PC-3 (cell line): Measurements from ENCODE around the gene SLC22A17. TPM values are rescaled to one million over a fixed set of nuclear protein-coding genes. Genes with fewer than 3 reads are reported as not detected.

Experiments
- microRNA-seq: library from miRNA; unstranded; fragments of <30 nt; microRNA quantifications from one replicate; pipeline ENCODE4 v1.1.0, GENCODE V29; 2020; ENCODE audit not compliant: unreplicated experiment
- total RNA-seq: library from RNA; depleted of rRNA; stranded (reverse); fragments of >200 nt; gene quantifications from 2 replicates; pipeline ENCODE4 v1.2.3, GENCODE V29; 2014; rRNA removed

SLC22A17 gene
- total RNA-seq, 1 experiment from 2014 or later = 12.0 TPM

Small RNA genes lying within 50 kb of the gene (microRNA-seq; reads per million reads assigned to microRNA genes)
- gene MIR208A = not detected

Other genes with a start within 250 kb of the SLC22A17 start
- not detected in 2 replicates for gene CIROP, start 247.9 kb downstream of the SLC22A17 start, total RNA-seq
- gene CEBPE, start 233.6 kb downstream of the SLC22A17 start, total RNA-seq = not detected in 2 replicates
- gene SLC7A8, start 169.2 kb downstream of the SLC22A17 start, total RNA-seq = 0.63 and 3.8 TPM in 2 replicates
- gene RNF212B, start 115.0 kb downstream of the SLC22A17 start, total RNA-seq = not detected in 2 replicates
- 4.1 and 7.7 TPM in 2 replicates for gene HOMEZ, start 66.8 kb downstream of the SLC22A17 start, total RNA-seq
- 3.2 and 5.0 TPM in 2 replicates for gene PPP1R3E, start 50.0 kb downstream of the SLC22A17 start, total RNA-seq
- gene BCL2L2, start 46.1 kb downstream of the SLC22A17 start, total RNA-seq = 32.4 and 33.5 TPM in 2 replicates
- 89.1 and 116 TPM in 2 replicates for gene PABPN1, start 31.4 kb downstream of the SLC22A17 start, total RNA-seq
- 0.23 and 0.36 TPM in 2 replicates for gene EFS, start 12.3 kb upstream of the SLC22A17 start, total RNA-seq
- not detected in 2 replicates for gene IL25, start 19.9 kb upstream of the SLC22A17 start, total RNA-seq
- gene CMTM5, start 24.2 kb upstream of the SLC22A17 start, total RNA-seq = not detected in 2 replicates
- not detected in 2 replicates for gene MYH6, start 55.4 kb upstream of the SLC22A17 start, total RNA-seq
- not detected in 2 replicates for gene MYH7, start 82.8 kb upstream of the SLC22A17 start, total RNA-seq
- gene NGDN, start 116.8 kb upstream of the SLC22A17 start, total RNA-seq = 57.6 and 77.3 TPM in 2 replicates
- 0.55 and 1.4 TPM in 2 replicates for gene ZFHX2, start 198.9 kb upstream of the SLC22A17 start, total RNA-seq
- gene THTPA, start 203.4 kb upstream of the SLC22A17 start, total RNA-seq = 13.0 and 27.2 TPM in 2 replicates
- gene AP1G2, start 214.9 kb upstream of the SLC22A17 start, total RNA-seq = 69.7 and 71.7 TPM in 2 replicates
- not detected in 2 replicates for gene JPH4, start 225.9 kb upstream of the SLC22A17 start, total RNA-seq